Panc1 (cell line): ENCODE results near the gene CKS1B. TPM values are rescaled to one million over a fixed set of nuclear protein-coding genes. Genes with fewer than 3 reads are reported as not detected.

Source experiments
- ATAC-seq: fragments of 200-7000 bp; cut with Tn5 transposase; 2 replicates; pipeline ENCODE4 v1.9.1; 2020; ENCODE audit warnings: mild to moderate bottlenecking, moderate library complexity
- BruUV-seq: library from RNA; stranded (reverse); fragments of 400-500 nt; replicated peaks from 2 replicates; lab custom pipeline; 2021; lab: Mats Ljungman, UMichigan
- CTCF ChIA-PET: fragments of 300-600 bp; sonication (Branson Sonifier 250); formaldehyde crosslinking; loops from one replicate; lab custom pipeline; 2022; ENCODE audit warnings: antibody characterized with exemption; lab: Charles Lee
- POLR2A ChIA-PET: fragments of 300-600 bp; sonication (Branson Sonifier 250); formaldehyde crosslinking; loops from one replicate; lab custom pipeline; 2022; ENCODE audit warnings: antibody characterized with exemption; lab: Charles Lee
- DNase-seq: peaks from one replicate; pipeline ENCODE4 v3.0.0-alpha.2; 2010; ENCODE audit warnings: low read depth, low spot score
- H3K27ac ChIP-seq: 2 replicates; pipeline ENCODE4 v1.5.1; 2011; ENCODE audit warnings: mild to moderate bottlenecking, low read length, inconsistent platforms
- H3K27me3 ChIP-seq: fragments of 200-500 bp; sonication (Bioruptor generic); 2 replicates; pipeline ENCODE4 v1.6.0; 2014; ENCODE audit warnings: low read length, inconsistent platforms; ENCODE audit not compliant: control insufficient read depth, insufficient read depth
- H3K36me3 ChIP-seq: fragments of 200-500 bp; sonication (Bioruptor generic); 2 replicates; pipeline ENCODE4 v1.5.1; 2014; ENCODE audit warnings: inconsistent platforms, mild to moderate bottlenecking, low read length, moderate library complexity; ENCODE audit not compliant: control insufficient read depth, insufficient read depth
- H3K4me1 ChIP-seq: 2 replicates; pipeline ENCODE4 v1.5.1; 2011; ENCODE audit warnings: inconsistent platforms, mild to moderate bottlenecking, low read length, moderate library complexity; ENCODE audit not compliant: control insufficient read depth, insufficient read depth
- H3K4me3 ChIP-seq, 2 experiments: 2 replicates each; pipeline ENCODE4 v1.5.1; 2011 to 2012; ENCODE audit warnings: low read depth in 2 of 2, low read length in 2 of 2, mild to moderate bottlenecking in 2 of 2, inconsistent platforms in 1 of 2, moderate library complexity in 1 of 2
- H3K9me3 ChIP-seq: fragments of 200-500 bp; sonication (Bioruptor generic); 2 replicates; pipeline ENCODE4 v1.5.1; 2014; ENCODE audit warnings: low read depth, mild to moderate bottlenecking, inconsistent platforms, low read length, moderate library complexity; ENCODE audit not compliant: control insufficient read depth, insufficient read depth
- POLR2AphosphoS5 ChIP-seq: IDR thresholded peaks from 2 replicates; pipeline ENCODE4 v1.6.1; 2012; ENCODE audit warnings: mild to moderate bottlenecking, low read depth, low read length, moderate library complexity
- REST ChIP-seq, 2 experiments: IDR thresholded peaks; 2 replicates each; pipeline ENCODE4 v1.6.1; 2011 to 2012; ENCODE audit warnings: low read depth in 2 of 2, control low read depth in 1 of 2, low read length in 1 of 2, mild to moderate bottlenecking in 1 of 2, moderate library complexity in 1 of 2; ENCODE audit not compliant: insufficient read depth in 1 of 2
- SIN3A ChIP-seq: IDR thresholded peaks from 2 replicates; pipeline ENCODE4 v1.6.1; 2012; ENCODE audit warnings: low read depth, mild to moderate bottlenecking, low read length, moderate library complexity, borderline replicate concordance; ENCODE audit not compliant: insufficient read depth
- TCF7L2 ChIP-seq: IDR thresholded peaks from 2 replicates; pipeline ENCODE4 v1.6.1; 2011; ENCODE audit warnings: mild to moderate bottlenecking, low read depth, low read length, inconsistent platforms
- in situ Hi-C: cut with HindIII; loops from 2 replicates; pipeline ENCODE4 v1.10.0; 2016; ENCODE audit warnings: low sequenced_read_pairs, low pct_unique_long_range_greater_than_20kb
- intact Hi-C: fragments of 100-400 bp; cut with micrococcal nuclease; formaldehyde crosslinking; loops from one replicate; pipeline ENCODE4 v1.10.0; 2022; ENCODE audit not compliant: unreplicated experiment
- total RNA-seq: library from RNA; stranded (reverse); gene quantifications from one replicate; pipeline ENCODE4 v1.2.1, GENCODE V29; 2021; ENCODE audit not compliant: unreplicated experiment
- TF ChIP-seq, protein P1 (sequence below): fragments of 450-650 bp; IDR thresholded peaks from 2 replicates; pipeline ENCODE4 v1.5.1; 2017; ENCODE audit warnings: mild to moderate bottlenecking

CKS1B gene
- total RNA-seq, 1 experiment from 2014 or later, result 212 TPM

- ATAC-seq (no peak), DNase-seq (no peak)
- H3K27ac ChIP-seq, result no peak overlapping the region
- no peak overlapping the region for H3K4me3 ChIP-seq
- CTCF ChIA-PET, result interaction anchor here (0.6 to 0.7 kb wide), 3 partner anchors 13 to 41 kb away, joined by 3 to 7 read pairs (median 3); partner anchors contain the start of gene SHC1
- no TSS peak for BruUV-seq
- intact Hi-C loops (no loop called here), in situ Hi-C loops (no loop called here)
- H3K4me1 ChIP-seq, result peaks cover 37% of the 10 kb centered on the region
- POLR2A ChIA-PET, result no interaction called here
- no peaks in the 10 kb centered on the region for H3K9me3 ChIP-seq
- H3K27me3 ChIP-seq, result no peaks in the 10 kb centered on the region
- TF ChIP-seq TCF7L2 (no peak), POLR2AphosphoS5 (no peak)
- 0 out of 2 replicates have a peak, but pooled peaks cover 5% of the 10 kb centered on the region for H3K36me3 ChIP-seq
These were observed 37.0 kb downstream of the CKS1B start for GRCh38 chr1:155011437-155012025.

- H3K4me1 ChIP-seq, result peaks cover 39% of the 10 kb centered on the region
- intact Hi-C loops, result no loop called here
- ChIA-PET CTCF (interaction anchor here (0.6 to 0.7 kb wide), 3 partner anchors 13 to 19 kb away, joined by 3 to 7 read pairs (median 7); partner anchors contain the start of gene LENEP), POLR2A (no interaction called here)
- H3K36me3 ChIP-seq, result 0 out of 2 replicates have a peak, but pooled peaks cover 7% of the 10 kb centered on the region
- BruUV-seq, result no TSS peak
- in situ Hi-C loops, result no loop called here
- no peaks in the 10 kb centered on the region for H3K9me3 ChIP-seq
- no peak overlapping the region for H3K4me3 ChIP-seq
- no peak for DNase-seq
- no peak for TF ChIP-seq POLR2AphosphoS5
- no peak for TF ChIP-seq TCF7L2
- no peak for TF ChIP-seq REST (IDR thresholded peaks at IDR 0.05; ENCODE audit: insufficient read depth in 1 of 2, low read depth in 2 of 2, low read length in 1 of 2)
- TF ChIP-seq, protein P1, sequence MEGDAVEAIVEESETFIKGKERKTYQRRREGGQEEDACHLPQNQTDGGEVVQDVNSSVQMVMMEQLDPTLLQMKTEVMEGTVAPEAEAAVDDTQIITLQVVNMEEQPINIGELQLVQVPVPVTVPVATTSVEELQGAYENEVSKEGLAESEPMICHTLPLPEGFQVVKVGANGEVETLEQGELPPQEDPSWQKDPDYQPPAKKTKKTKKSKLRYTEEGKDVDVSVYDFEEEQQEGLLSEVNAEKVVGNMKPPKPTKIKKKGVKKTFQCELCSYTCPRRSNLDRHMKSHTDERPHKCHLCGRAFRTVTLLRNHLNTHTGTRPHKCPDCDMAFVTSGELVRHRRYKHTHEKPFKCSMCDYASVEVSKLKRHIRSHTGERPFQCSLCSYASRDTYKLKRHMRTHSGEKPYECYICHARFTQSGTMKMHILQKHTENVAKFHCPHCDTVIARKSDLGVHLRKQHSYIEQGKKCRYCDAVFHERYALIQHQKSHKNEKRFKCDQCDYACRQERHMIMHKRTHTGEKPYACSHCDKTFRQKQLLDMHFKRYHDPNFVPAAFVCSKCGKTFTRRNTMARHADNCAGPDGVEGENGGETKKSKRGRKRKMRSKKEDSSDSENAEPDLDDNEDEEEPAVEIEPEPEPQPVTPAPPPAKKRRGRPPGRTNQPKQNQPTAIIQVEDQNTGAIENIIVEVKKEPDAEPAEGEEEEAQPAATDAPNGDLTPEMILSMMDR, result no peak
- no peak for TF ChIP-seq SIN3A
- no peak overlapping the region for H3K27ac ChIP-seq
- no peaks in the 10 kb centered on the region for H3K27me3 ChIP-seq
- no peak for ATAC-seq
These were observed 37.6 kb downstream of the CKS1B start for GRCh38 chr1:155012026-155012546.
